ENCODE results near the gene KRTAP2-2. TPM values are rescaled to one million over a fixed set of nuclear protein-coding genes. Genes with fewer than 3 reads are reported as not detected.
"Not testable (repeated sequence)": the region's sequence is repeated elsewhere in the genome, so short reads cannot be mapped to it uniquely, and the experiment has no call there.

The KRTAP2-2 gene
- total and polyA plus RNA-seq, 2 of the 8 experiments (the other 6 are each of a cell fraction or from before 2014, with no cell fraction given), result not detected

DNA sequence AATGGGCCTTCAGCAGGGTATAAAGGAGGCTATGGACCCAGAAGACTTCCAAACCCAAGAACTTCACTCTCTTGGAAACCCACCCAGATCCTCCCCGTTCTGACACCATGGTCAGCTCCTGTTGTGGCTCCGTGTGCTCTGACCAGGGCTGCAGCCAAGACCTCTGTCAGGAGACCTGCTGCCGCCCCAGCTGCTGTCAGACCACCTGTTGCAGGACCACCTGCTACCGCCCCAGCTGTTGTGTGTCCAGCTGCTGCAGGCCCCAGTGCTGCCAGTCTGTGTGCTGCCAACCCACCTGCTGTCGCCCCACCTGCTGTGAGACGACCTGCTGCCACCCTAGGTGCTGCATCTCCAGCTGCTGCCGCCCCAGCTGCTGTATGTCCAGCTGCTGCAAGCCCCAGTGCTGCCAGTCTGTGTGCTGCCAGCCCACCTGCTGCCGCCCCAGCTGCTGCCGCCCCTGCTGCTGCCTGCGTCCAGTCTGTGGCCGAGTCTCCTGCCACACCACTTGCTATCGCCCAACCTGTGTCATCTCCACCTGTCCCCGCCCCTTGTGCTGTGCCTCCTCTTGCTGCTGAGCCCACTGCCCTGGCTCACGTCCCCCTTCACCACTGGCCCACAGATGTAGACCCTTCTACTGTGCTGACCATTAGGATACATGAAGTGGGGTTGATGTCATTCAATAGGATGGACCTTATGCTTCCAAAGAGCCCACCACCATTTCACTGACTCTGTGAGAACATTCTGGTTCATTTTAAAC, 29.2 kb upstream of the KRTAP2-2 start, which contains the start of gene KRTAP4-7:
Gene KRTAP4-7 (plus strand): TSS at position 51 of the 757 bp plus-strand sequence. CDS start 57 bp downstream, at position 108.
- H2BK15ac ChIP-seq (ENCODE audit: low read length); H4K8ac ChIP-seq (ENCODE audit: extremely low read depth, insufficient read depth, low read length); H3K18ac ChIP-seq (ENCODE audit: extremely low read depth, low read length); H3K79me1 ChIP-seq (ENCODE audit: low read depth, low read length); H4K91ac ChIP-seq (replicated peaks; ENCODE audit: insufficient read length, low read length); H3K23me2 ChIP-seq (ENCODE audit: low read depth, low read length); H3K9me3 ChIP-seq (ENCODE audit: insufficient read depth in 2 of 2, low read depth in 1 of 2, low read length in 1 of 2); H3K56ac ChIP-seq (replicated peaks; ENCODE audit: insufficient read length, low read depth, low read length); H4K20me1 ChIP-seq (replicated peaks in 1 of 2; ENCODE audit: control insufficient read depth in 1 of 2, insufficient read depth in 2 of 2, low read length in 2 of 2); H2BK20ac ChIP-seq (ENCODE audit: low read length); POLR2A ChIA-PET (ENCODE audit: partially characterized antibody); H2BK5ac ChIP-seq (ENCODE audit: low read depth, low read length); H3K79me2 ChIP-seq (ENCODE audit: control insufficient read depth in 1 of 2, insufficient read depth in 2 of 2, low read length in 2 of 2); DNase-seq (ENCODE audit: low read depth in 1 of 2, low spot score in 2 of 2); H2AFZ ChIP-seq (ENCODE audit: low read length); H3K9ac ChIP-seq (replicated peaks in 1 of 4; ENCODE audit: extremely low read depth in 1 of 4, low read depth in 3 of 4, low read length in 3 of 4); H3K27me3 ChIP-seq (replicated peaks in 1 of 4; ENCODE audit: control insufficient read depth in 3 of 4, extremely low read depth in 1 of 4, insufficient read depth in 3 of 4, low read length in 3 of 4); H2BK120ac ChIP-seq (replicated peaks; ENCODE audit: low read depth, low read length); H3K23ac ChIP-seq (ENCODE audit: insufficient read length); H4K5ac ChIP-seq (ENCODE audit: insufficient read length, low read depth, low read length); H3K4me1 ChIP-seq (replicated peaks in 1 of 4; ENCODE audit: control insufficient read depth in 3 of 4, insufficient read depth in 4 of 4, low read length in 3 of 4); H2BK12ac ChIP-seq (ENCODE audit: low read depth, low read length); H3K36me3 ChIP-seq (ENCODE audit: control insufficient read depth in 2 of 4, insufficient read depth in 4 of 4, low read length in 3 of 4); FAIRE-seq; H3K14ac ChIP-seq (ENCODE audit: insufficient read length); H3K4me2 ChIP-seq (ENCODE audit: insufficient read depth in 1 of 2, low read depth in 2 of 2, low read length in 2 of 2); H2AK5ac ChIP-seq (ENCODE audit: low read depth, low read length); H3K4me3 ChIP-seq (ENCODE audit: extremely low read depth in 1 of 4, insufficient read depth in 2 of 4, low read depth in 3 of 4, low read length in 4 of 4); H3K27ac ChIP-seq (ENCODE audit: low read depth, low read length); H3K4ac ChIP-seq (replicated peaks; ENCODE audit: insufficient read length, low read depth, low read length): not testable (repeated sequence)
- CTCF ChIA-PET (ENCODE audit: partially characterized antibody), result interaction anchor here (0.6 kb wide), 1 partner anchor 206 kb away, joined by 3 read pairs; no protein-coding TSS in a partner anchor
- 90% methylated on average over 7 of the region's 14 CpGs; no CpG with 5 or more reads in 1 of the 2 experiments for WGBS, 2 experiments (ENCODE audit: extremely low coverage in 1 of 2, insufficient coverage in 1 of 2, insufficient read length in 1 of 2, insufficient replicate concordance in 2 of 2, low coverage in 1 of 2, low lambda C conversion rate in 2 of 2, missing lambda C conversion rate in 1 of 2)

DNA sequence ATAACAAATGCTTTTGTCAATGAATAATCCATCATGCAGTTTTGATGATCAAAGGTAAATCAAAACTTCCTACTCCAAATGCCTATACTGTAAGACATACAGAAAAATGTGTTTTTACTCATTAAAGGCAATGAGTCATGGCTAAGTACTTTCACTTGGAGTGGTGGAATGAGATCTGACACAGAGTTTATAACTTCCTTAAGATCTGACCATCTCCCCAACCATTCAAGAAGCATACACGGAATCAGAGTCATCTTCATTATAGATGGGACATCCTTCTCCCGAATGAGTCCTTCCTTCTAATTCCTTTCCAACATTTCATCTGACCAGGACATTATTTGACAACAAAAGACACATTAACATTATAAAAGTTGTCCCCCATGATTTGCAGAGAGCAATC, 28.4 kb upstream of the KRTAP2-2 start:
- H4K5ac ChIP-seq (ENCODE audit: insufficient read length, low read depth, low read length); H3K27me3 ChIP-seq (replicated peaks in 1 of 4; ENCODE audit: control insufficient read depth in 3 of 4, extremely low read depth in 1 of 4, insufficient read depth in 3 of 4, low read length in 3 of 4); H2BK5ac ChIP-seq (ENCODE audit: low read depth, low read length); H2AK5ac ChIP-seq (ENCODE audit: low read depth, low read length); H3K9ac ChIP-seq (replicated peaks in 1 of 4; ENCODE audit: extremely low read depth in 1 of 4, low read depth in 3 of 4, low read length in 3 of 4); H2BK12ac ChIP-seq (ENCODE audit: low read depth, low read length); H2BK20ac ChIP-seq (ENCODE audit: low read length); H3K27ac ChIP-seq (ENCODE audit: low read depth, low read length); H3K36me3 ChIP-seq (ENCODE audit: control insufficient read depth in 2 of 4, insufficient read depth in 4 of 4, low read length in 3 of 4); H3K14ac ChIP-seq (ENCODE audit: insufficient read length); H3K9me3 ChIP-seq (ENCODE audit: insufficient read depth in 2 of 2, low read depth in 1 of 2, low read length in 1 of 2); H3K23ac ChIP-seq (ENCODE audit: insufficient read length); H3K4me1 ChIP-seq (replicated peaks in 1 of 4; ENCODE audit: control insufficient read depth in 3 of 4, insufficient read depth in 4 of 4, low read length in 3 of 4); H4K8ac ChIP-seq (ENCODE audit: extremely low read depth, insufficient read depth, low read length); H4K20me1 ChIP-seq (replicated peaks in 1 of 2; ENCODE audit: control insufficient read depth in 1 of 2, insufficient read depth in 2 of 2, low read length in 2 of 2); DNase-seq (ENCODE audit: low read depth in 1 of 2, low spot score in 2 of 2); POLR2A ChIA-PET (ENCODE audit: partially characterized antibody); H3K4ac ChIP-seq (replicated peaks; ENCODE audit: insufficient read length, low read depth, low read length); H2BK120ac ChIP-seq (replicated peaks; ENCODE audit: low read depth, low read length); H3K4me3 ChIP-seq (ENCODE audit: extremely low read depth in 1 of 4, insufficient read depth in 2 of 4, low read depth in 3 of 4, low read length in 4 of 4); H3K18ac ChIP-seq (ENCODE audit: extremely low read depth, low read length); H4K91ac ChIP-seq (replicated peaks; ENCODE audit: insufficient read length, low read length); H3K4me2 ChIP-seq (ENCODE audit: insufficient read depth in 1 of 2, low read depth in 2 of 2, low read length in 2 of 2); H3K23me2 ChIP-seq (ENCODE audit: low read depth, low read length); CTCF ChIA-PET (ENCODE audit: partially characterized antibody); H2BK15ac ChIP-seq (ENCODE audit: low read length); H3K79me1 ChIP-seq (ENCODE audit: low read depth, low read length); H3K79me2 ChIP-seq (ENCODE audit: control insufficient read depth in 1 of 2, insufficient read depth in 2 of 2, low read length in 2 of 2); H3K56ac ChIP-seq (replicated peaks; ENCODE audit: insufficient read length, low read depth, low read length); H2AFZ ChIP-seq (ENCODE audit: low read length); FAIRE-seq: not testable (repeated sequence)
- WGBS, 2 experiments (ENCODE audit: extremely low coverage in 1 of 2, insufficient coverage in 1 of 2, insufficient read length in 1 of 2, insufficient replicate concordance in 2 of 2, low coverage in 1 of 2, low lambda C conversion rate in 2 of 2, missing lambda C conversion rate in 1 of 2), result 86% methylated on average over 2 of the region's 2 CpGs; no CpG with 5 or more reads in 1 of the 2 experiments

Data from H1 (cell line).